ENCODE results near the gene SLC25A27. TPM values are rescaled to one million over a fixed set of nuclear protein-coding genes. Genes with fewer than 3 reads are reported as not detected.

Gene SLC25A27
- total and polyA plus RNA-seq, 2 experiments from 2014 or later = 8.5 to 16.2 TPM

GRCh38 chr6:46719099-46719498 lies 66.3 kb downstream of the SLC25A27 start:
- Histone ChIP-seq H3K9me2 (ENCODE audit: insufficient read depth) (peaks cover 8% of the 10 kb centered on the region), H2AFZ (no peak overlapping the region), H3K27me3 (ENCODE audit: insufficient read depth) (no peaks in the 10 kb centered on the region), H3K36me3 (ENCODE audit: insufficient read depth) (no peaks in the 10 kb centered on the region), H3K79me2 (replicated peaks; ENCODE audit: insufficient read depth) (no peaks in the 10 kb centered on the region), H3K4me3 (no peak overlapping the region), H3K27ac (ENCODE audit: low read depth) (no peak overlapping the region), H4K20me1 (replicated peaks; ENCODE audit: insufficient read depth) (no peaks in the 10 kb centered on the region), H3F3A (replicated peaks; ENCODE audit: low read depth) (no peaks in the 10 kb centered on the region), H3K4me1 (ENCODE audit: insufficient read depth) (no peaks in the 10 kb centered on the region), H3K4me2 (no peak overlapping the region)
- no peak for ATAC-seq
- H3K27me3 Mint-ChIP-seq (ENCODE audit: insufficient read depth, low read depth, poor library complexity) = no peaks in the 10 kb centered on the region
- DNase-seq (ENCODE audit: low spot score) = no peak
- no peak overlapping the region for H3K4me3 Mint-ChIP-seq
- no peaks in the 10 kb centered on the region for H3K9me3 Mint-ChIP-seq
- H3K36me3 Mint-ChIP-seq (ENCODE audit: low read depth) = no peaks in the 10 kb centered on the region
- TF ChIP-seq REST (IDR thresholded peaks at IDR 0.05; ENCODE audit: unreplicated experiment) = no peak
- H3K27ac Mint-ChIP-seq = no peak overlapping the region
- H3K4me1 Mint-ChIP-seq = no peaks in the 10 kb centered on the region

- Mint-ChIP-seq H3K9me3 (no peaks in the 10 kb centered on the region), H3K4me3 (no peak overlapping the region), H3K27me3 (ENCODE audit: insufficient read depth, low read depth, poor library complexity) (no peaks in the 10 kb centered on the region), H3K36me3 (ENCODE audit: low read depth) (no peaks in the 10 kb centered on the region), H3K4me1 (no peaks in the 10 kb centered on the region), H3K27ac (no peak overlapping the region)
- Histone ChIP-seq H3K36me3 (ENCODE audit: insufficient read depth) (no peaks in the 10 kb centered on the region), H4K20me1 (replicated peaks; ENCODE audit: insufficient read depth) (no peaks in the 10 kb centered on the region), H3K79me2 (replicated peaks; ENCODE audit: insufficient read depth) (no peaks in the 10 kb centered on the region), H3K4me1 (ENCODE audit: insufficient read depth) (no peaks in the 10 kb centered on the region), H3K27me3 (ENCODE audit: insufficient read depth) (no peaks in the 10 kb centered on the region), H2AFZ (no peak overlapping the region), H3K27ac (ENCODE audit: low read depth) (no peak overlapping the region), H3K9me2 (ENCODE audit: insufficient read depth) (peaks cover 8% of the 10 kb centered on the region), H3K4me3 (no peak overlapping the region), H3K4me2 (no peak overlapping the region), H3F3A (replicated peaks; ENCODE audit: low read depth) (no peaks in the 10 kb centered on the region)
- ATAC-seq = no peak
- no peak for TF ChIP-seq POLR2AphosphoS5 (IDR thresholded peaks at IDR 0.05; ENCODE audit: low read depth)
- TF ChIP-seq EZH2 (IDR thresholded peaks at IDR 0.05; ENCODE audit: low read depth, unreplicated experiment) = no peak
- no peak for TF ChIP-seq ZNF331 (CRISPR knock-in tag; IDR thresholded peaks at IDR 0.05; ENCODE audit: low read depth)
- TF ChIP-seq ZNF462 (CRISPR knock-in tag; IDR thresholded peaks at IDR 0.05) = no peak
- TF ChIP-seq CTCF (conservative IDR thresholded peaks at IDR 0.05; ENCODE audit: low read depth in 2 of 2) = no peak
- no peak for TF ChIP-seq ZNF114 (CRISPR knock-in tag; IDR thresholded peaks at IDR 0.05)
- TF ChIP-seq ETS1 (IDR thresholded peaks at IDR 0.05) = no peak
- no peak for TF ChIP-seq JUNB (IDR thresholded peaks at IDR 0.05; ENCODE audit: unreplicated experiment)
- no peak for DNase-seq (ENCODE audit: low spot score)
Measured at GRCh38 chr6:46720401-46720800, 67.6 kb downstream of the SLC25A27 start.

Measured in GM23338 (cell line).